GM04504 (cell line): ENCODE data around the gene DHCR24.

Source experiments
- DNase-seq: peaks from one replicate; pipeline ENCODE4 v3.0.0-alpha.2; 2012; ENCODE audit warnings: low read depth

Gene DHCR24

DNA sequence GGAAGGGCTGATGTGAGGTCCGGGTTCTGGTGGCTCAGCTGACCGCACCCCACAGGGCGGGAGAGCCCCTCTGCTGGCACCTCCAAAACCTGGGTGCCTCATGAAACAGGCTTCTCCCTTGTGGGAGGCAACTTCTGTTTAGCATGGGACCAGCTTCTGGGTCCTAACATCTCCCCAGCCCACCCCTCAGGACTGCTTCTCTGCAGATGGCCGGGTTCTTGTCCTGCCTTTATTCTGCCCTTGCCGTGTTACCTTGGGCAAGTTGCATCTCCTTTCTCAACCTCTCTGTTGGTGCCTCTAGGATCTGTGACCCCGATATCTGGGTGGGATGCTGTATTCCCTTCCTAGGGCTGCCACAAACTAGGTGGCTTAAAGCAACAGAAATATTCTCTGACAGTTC, 70.9 kb downstream of the DHCR24 start:
- DNase-seq, result no peak

DNA sequence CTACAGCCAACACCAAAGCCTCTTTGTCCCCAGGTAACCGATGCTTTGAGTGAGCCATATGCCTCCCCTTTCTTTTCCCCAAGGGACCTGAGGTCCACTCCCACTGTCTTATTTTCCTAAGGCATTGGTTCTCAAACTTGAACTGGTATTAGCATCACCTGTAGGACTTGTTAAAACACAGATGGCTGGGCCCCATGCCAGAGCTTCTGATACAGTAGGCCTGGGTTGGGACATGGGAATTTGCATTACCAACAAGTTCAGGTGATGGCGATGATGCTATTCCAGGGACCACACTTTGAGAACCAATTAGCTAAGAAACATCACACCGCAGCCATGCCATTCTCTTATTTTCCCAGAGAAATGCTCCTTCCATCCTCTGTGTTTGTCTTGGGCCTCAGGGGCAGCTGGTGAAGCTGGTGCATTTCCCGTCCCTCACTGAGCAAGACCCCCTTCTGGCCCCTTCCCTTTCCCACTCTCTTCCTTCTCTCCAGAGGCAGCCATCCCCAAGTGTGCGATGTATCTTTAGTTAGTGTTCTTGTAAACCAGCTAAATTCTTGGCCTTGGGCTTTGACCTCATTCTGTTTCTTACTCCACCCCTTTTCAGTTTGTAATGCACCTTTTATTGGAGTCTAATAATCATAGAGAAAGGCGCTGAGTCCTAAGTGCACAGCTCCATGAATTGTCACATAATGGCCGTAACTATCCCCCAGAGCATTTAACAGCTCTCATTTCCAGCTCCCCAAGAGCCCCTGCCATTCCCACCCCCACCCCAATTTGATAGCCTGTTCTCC, 71.7 kb downstream of the DHCR24 start:
- DNase-seq, result no peak

DNA sequence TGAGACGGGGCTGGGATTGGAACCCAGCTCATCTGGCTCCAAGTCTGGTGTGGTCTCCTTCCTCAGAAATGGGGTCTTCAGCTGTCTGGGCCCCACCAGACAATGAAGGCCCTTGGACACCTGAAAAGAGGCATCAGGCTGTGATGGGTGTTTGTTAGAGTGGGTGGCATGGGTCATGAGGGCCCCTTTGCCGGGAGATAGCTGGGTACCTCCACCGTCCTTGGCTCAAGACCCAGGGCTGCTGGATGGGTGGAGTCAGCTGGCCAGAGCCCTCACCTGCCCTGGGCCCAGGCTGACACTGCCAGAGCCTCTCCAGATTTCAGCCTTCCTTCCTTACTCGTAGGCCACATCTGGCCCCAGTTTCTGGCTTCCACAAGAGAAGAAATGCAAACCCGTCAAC, 72.4 kb downstream of the DHCR24 start:
- no peak for DNase-seq

DNA sequence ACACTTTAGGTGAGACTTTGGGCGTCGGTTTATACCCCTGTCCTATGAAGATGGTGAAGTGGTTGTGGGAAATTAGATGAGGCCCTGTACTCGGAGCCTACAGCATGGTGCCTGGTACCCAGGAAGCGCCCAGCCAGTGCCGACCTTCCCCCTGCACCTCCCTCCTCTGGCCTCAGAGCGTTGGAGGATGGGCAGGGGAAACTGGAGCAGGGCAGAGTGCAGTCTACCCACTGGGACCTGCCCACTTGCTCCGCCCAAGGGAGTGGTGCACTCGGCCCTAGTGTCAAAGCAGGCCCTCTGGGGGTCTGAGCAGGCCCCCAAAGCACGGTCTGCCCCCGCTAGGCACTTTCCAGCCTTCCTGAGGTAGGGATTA, 72.9 kb downstream of the DHCR24 start:
- no peak for DNase-seq

DNA sequence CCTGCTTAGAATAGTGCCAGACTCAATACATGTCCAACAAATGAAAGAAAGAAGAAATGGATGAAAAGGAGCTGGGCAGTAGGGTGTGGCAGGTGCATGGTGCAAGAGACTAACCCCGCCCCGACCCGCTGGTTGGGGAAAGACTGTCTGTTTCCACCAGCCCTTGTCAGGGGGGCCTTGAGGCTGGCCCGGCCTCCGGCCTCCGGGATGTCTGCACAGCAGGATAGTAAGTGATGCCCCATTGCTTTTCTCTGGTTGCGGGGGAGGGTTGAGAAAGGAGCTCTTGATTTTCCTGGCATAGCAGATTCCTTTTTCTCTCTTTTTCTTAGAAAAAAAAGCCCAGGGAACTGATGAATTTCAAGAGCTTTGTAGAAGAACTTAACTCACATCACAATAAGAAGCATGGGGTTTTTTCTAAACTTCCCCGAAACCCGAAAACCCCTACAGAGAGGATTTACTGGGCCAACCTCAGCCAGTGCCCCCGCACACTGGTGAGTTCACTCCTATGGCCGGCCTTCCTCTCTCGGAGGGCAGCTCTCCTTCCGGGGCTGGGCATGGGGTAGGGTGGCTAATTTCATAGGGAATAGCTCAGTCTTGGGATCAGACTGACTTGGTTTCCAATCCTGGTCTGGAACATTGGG, 73.4 kb downstream of the DHCR24 start:
- DNase-seq, result no peak

DNA sequence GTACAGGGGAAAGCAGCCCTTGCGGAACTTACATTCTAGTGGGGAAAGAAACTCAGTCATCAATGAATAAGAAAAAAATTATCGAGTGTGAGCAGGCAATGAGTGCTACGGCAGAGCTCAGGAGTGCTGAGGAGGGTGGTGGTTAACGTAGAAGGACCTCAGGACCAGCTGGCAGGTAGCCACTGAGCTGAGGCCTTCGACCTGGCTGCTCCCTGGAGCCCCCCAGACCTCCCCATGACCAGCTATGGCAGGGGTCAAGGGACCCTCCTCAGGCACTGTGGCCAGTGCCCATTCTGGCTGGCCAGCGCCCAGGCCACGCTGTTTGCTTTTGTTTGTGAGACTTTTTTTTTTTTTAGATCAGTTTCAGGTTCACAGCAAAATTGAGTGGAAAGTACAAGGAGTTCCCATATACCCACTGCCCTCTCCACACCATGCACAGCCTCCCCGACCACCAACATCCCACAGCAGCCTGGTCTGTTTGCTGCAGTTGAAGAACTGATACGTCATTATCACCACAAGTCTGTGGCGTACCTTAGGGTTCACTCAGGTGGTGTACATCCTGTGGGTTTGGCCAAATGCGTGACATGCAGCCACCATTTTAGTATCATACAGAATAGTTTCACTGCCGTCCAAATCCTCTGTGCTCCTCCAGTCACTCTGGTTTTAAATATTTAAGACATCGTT, 74.1 kb downstream of the DHCR24 start:
- DNase-seq, result no peak

DNA sequence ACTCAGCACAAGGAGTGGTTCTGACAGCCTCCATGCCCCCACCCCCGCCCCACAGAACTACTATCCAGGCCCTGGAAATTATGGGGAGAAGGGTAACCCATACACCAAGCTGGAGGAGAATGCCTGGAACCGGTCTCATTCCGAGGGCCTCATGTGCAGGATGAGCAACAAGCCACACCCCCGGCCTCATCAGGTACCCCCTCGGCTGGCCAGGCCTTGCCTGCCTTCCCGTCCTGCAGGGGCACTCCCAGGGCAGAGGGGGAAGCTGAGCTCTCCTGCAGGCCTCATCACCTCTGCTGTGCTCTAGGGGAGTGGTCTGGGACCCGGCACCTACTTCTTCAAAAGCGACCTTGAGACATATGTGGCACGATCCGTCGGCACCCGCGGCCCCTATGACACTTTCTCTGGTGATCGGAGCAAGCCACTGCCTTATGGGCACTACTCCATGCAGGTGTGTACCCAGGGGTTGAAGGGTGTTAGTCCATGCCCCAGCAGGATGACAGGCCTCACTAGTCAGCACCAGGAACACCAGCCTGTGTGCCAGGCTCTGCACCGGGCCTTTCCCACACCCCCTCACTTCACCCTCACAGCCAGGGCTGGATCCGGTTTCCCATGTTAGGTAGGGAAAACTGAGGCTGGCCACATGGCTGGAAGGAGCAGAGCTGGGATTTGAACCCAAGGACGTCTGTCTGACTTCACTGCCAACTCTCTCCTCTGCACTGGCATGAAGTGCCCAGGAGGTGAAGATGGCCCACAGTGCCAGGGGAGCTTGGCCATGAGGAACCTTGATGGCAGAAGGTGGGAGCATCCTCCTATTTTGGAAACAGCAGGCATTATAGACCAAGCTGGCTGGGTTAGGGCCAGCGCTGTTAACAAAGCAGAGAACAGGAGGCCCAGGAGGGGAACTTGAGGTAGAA, 75.0 kb downstream of the DHCR24 start:
- DNase-seq, result no peak

DNA sequence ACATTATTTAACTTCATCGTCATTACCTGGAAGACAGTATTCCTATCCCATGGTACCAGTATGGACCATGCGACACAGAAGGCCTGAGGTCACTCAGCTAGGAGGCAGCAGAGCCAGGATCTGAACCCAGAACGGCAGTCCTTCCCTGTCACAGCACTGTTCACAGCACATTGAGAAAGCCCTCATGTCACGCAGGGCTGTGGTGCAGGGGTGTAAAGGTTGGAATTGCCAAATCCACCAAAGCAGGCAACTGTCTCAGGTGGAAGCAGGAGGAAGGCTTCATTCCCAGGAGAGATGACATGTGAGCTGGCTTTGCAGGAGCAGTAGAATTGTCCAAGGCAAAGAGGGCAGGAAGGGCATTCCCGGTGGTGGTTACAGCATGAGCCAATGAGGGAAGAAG, 75.9 kb downstream of the DHCR24 start:
- DNase-seq, result no peak

DNA sequence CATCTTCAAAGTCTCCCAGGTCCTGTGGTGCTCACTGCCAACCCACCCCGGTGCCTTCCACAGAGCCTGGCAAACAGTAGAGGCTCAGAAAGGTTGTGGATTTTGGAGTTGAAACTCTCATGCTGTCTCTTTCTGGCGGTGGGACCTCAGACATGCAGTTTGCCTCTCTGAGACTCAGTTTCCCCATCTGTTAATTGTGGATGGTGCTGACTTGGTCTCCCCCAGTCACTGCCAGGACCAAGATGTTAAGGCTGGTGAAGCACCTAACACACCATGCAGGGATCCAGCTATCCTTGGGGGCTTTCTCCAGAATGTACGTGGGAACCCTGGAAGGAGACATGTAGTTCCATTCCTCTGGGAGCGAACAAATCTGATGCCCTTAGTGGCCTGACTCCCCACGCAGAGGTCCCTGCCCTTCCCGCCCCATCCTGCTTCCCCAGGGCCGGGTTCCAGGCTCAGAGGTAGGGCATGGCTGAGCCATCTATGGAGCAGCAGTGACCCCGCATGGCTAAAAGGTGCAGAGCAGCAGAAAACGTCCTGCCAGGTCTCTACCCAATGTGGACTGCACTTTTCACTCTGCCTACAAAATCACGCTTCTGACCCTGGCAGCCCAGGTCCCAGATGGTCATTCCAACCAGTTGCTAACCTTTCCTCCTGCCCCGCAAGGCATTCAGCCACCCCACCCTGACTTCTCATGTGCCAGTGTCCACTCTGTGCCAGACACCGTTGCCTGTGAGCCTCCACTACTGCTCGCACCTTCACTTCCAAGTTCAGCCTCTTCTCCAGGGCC, 76.6 kb downstream of the DHCR24 start:
- peak; percentile 25 for DNase-seq

DNA sequence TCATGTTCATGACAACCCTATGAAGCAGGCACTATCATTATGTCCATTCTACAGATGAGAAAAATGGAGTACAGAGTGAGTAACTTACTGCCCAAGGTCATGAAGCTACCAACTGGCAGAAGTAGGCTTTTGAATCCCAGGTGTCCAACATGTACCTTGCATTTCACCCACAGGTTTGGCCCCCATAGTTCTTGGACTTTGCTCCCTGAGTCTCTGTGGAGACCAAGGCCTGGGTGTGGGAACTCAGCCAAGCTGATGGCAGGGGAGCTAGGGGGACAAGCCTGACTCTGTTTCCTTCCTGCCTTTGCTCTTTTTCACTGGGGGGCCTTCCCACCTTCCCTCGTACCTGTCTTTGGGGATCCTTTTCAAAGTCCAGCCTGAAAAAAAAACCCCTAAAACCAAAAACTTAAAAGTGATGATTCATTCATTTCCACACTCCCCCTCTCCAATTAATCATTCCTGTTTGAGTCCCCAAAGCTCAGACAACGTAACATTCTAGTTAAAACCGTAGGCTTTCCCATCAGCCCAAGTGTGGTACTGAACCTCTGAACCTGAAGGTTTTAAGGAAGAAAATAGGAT, 77.4 kb downstream of the DHCR24 start:
- DNase-seq, result no peak

DNA sequence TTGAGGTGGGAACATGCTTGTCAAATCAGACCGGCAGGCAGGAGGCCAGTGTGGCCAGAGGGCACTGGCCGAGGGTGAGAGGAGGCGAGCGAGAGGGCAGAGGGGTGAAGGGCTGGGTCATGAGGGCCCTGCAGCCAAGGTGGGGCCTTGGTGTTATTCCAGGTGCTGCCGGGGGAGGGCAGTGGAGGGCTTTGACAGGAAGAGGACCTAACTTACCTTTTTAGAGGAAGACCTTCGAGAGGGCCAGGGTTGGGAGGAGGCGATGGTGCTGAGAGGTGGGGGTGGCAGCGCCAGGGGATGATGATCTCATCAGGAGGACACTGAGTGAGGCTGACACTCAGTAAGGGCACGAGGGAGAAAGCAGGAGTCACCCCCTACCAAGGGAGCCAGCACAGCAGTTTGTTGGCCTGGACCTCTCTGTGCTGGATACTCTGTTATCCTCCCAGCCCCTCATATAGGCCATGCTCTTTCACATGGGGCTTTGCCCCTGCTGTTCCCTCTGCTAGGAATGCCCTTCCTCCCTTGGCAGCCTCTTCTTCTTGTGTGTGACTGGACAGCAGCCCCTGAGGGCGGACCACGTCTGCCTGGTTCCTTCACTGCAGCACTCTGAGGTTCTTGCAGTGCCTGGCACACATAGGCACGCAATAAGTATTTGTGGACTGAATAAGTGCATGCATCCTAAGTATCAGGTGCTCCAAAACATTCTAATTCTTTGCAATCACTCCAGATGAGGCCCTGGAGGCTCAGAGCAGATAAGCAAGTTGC, 78.4 kb downstream of the DHCR24 start:
- no peak for DNase-seq

DNA sequence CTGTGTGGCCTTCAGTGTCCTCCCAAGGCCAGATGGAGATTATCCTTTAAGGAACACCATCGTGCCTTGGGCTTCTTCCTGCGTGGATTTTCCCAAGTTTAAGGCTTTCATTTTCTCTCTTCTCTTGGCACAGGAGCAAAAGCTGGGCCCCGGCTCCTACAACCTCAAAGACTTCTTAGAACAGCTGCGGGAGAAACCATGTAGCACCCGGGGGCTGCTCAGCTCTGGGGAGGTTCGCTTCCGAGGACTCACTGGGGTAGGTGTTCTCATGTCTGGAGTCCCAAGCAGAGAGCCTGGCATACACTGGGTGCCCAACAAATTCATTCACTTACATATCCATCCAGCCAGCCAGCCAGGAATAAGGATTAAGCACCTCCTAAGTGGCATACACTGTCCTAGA, 79.2 kb downstream of the DHCR24 start:
- DNase-seq, result no peak

DNA sequence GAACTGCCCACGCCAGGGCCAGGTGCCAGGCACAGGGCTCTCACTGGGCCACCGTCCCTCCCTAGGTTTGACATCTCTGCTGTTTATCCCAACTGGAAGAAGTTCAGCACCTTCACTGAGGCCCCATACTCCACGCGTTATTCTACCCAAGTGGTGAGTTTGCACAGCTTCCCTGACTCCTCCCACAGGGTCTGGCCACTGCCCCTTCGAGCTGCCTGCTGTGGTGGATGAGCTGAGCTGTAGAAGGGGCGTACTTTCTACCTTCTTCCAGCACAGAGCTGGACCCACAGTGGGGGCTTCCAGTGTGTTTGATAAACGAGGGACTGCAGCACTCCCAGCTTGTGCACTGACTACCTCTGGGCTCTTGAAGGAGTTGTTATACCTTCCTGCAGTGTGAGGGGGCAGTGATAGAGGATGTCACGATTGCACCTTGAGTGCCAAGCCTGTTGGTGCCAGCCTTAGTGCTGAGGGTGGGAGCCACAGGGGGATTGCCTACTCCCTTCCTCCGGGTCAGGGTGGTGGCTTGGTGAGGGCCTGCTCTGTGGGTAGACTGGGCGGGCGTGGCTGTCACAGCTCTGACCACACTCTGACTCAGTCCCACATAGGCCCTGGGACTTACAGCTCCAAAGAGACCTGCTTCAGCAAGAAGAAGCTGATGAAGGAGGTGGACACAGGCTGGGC, 79.9 kb downstream of the DHCR24 start:
- no peak for DNase-seq

DNA sequence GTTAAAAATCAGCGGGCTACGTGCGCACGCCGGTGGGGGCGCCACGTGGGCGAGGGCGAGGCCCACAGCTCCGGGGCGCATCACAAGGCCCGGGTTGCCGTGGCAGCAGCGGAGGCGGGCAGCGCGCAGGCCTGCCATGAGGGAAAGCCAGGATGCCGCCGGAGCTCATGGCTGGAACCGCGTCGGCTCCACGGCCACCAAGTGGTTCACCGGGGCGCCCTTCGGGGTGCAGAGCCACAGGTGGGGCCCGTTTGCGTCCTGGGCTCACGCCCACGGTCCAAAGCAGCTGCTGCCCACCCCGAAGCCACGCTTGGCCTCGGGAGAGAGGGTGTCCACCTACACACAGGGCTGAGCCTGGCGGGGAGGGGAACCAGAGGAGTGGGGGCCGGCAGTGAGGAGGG, 81.0 kb downstream of the DHCR24 start:
- no peak for DNase-seq

DNA sequence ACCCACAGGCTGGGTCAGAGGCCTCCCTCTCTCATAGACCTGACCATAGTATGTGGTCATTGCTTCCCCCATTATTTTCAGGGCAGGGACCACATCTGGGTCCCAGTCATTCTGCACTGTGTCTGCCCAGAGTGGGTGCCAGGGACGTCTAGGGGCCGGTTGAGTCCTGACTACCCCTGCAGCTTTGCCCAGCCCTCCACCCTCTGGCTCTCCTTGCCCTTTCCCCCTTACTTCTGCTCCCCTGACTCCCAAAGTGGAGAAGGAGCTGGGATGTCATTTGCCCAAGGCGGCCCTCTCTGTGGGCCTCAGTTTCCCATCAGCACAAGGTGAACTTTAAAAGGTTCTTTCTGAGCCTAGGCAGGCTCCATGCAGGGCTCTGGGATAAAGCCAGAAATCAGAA, 81.5 kb downstream of the DHCR24 start:
- no peak for DNase-seq

DNA sequence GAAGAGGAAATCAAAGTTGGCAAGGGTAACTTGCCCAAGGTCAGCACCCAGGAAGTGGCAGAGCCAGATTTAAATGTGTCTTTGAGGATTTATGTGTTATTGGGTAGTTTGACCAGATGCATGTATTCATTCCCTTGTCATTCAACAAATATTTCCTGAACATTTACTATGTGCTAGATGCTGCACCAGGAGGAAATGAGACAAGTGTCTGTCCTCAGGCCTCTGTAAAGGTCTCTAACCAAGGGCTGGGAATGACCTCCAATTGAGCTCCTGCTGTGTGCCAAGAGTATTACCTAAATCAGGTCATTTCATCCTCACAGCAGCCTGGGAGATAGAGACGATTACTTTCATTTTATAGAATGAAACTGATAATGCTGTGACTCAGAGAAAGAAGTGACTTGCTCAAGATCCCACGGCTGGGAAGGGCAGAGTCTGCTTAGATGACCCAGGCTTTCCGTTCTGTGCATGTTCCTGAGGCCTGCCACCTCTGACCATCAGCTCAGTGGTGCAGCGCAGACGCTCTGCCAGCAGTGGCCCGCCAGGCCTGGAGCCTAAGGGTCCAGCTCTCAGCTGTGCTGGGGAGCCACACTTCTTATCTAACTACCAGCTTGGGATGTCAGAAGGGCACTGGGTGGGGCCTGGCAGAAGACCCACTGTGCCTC, 82.4 kb downstream of the DHCR24 start:
- no peak for DNase-seq

DNA sequence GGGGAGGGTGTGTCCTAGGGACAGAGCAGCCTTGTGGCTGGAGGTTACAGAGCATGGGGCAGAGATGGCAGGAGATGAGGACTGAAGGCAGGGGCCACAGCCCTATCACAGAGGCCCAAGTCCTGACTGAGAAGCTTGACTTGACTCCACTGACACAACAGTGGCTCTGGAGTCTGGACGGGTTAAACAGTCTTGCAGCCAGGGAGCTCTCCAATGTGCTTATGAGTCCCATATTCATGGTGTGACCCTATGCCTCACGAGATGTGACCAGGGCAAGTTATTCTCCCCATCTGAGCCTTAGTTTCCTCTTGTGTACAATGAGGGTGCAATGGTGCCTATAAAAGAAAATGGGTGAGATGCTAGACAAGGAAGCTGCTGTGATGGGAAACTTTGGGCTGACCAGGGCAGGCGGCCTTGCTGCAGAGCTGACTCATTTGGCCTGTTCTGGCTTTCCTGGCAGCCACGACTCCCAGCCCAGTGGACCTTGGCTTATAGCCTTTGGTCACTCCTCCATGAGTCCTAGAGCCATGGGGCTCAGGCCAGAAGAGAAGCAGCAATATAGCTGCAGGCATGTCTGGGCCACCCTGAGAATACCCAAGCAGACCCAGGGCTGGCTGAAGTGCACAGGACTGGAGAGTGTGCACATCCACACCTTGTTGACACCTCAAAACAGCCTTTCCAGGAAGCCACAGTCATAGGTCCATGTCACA, 83.1 kb downstream of the DHCR24 start:
- DNase-seq, result no peak

DNA sequence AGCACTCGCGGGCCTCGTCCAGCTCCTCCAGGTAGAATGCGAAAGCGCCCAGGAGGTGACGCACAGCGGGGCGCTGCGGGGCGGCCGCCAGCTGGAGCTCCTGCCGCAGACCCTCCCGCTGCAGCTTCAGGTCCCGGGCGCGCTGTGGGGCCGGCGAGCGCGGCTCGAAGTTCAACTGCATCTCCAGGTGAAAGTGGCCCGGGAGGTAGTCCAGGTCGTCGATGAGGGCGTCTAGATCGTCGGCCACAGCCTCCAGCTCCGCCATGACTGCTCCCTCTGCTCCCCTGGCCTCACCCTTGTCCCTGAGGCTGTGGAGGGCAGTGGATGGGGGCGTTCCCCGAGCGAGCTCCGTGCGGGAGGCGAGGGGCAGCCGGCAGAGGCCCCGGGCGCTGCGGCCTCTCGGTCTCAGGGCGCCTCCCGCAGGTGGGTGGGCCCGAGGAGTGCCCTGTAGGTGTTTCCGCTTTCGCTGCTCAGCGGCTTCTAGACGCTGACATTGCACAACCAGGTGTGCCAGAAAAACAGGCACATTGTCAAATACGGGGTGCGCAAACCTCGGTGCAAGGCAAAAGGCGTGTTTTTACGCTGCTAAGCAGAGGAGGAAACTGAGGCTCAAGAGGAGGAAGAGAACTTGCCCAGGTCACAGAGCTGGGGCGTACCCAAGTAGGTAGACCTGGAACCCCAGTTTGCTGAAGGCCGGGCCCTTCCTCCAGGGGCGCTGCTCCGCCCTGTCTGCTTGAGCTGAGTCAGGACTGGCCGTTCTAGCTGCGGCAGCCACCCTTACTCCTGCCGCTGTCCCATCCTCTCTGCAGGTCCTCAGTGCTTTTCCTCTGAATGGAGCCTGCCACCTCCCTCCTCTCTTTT, 85.9 kb downstream of the DHCR24 start, which contains the start of gene TTC22:
TTC22 (minus strand) TSS at position 425 of the 861 bp plus-strand sequence; CDS start at position 265, 160 bp downstream.
- DNase-seq, result no peak
